ENCODE results near the gene IL36A. TPM values are rescaled to one million over a fixed set of nuclear protein-coding genes. Genes with fewer than 3 reads are reported as not detected.

Gene IL36A
- total and polyA plus RNA-seq, 3 donors from 2014 or later: not detected

- no peak for DNase-seq
- Histone ChIP-seq H3K27me3 (no peaks in the 10 kb centered on the region), H3K4me3 (no peak overlapping the region), H3K27ac (no peak overlapping the region), H3K9me3 (no peaks in the 10 kb centered on the region), H3K36me3 (ENCODE audit: low read depth, missing control alignments) (no peaks in the 10 kb centered on the region), H3K4me1 (no peaks in the 10 kb centered on the region)
- no peak for TF ChIP-seq POLR2A (IDR thresholded peaks at IDR 0.05)
- TF ChIP-seq CTCF (IDR thresholded peaks at IDR 0.05): no peak
- 68 to 85% methylated on average over 1 of the region's 1 CpG for WGBS, 2 donors
- intact Hi-C loops (cut with DNase I; ENCODE audit: low total_unique reads): no loop called here
Observed at GRCh38 chr2:113015042-113015441, 9.8 kb downstream of the IL36A start.

GRCh38 chr2:113015655-113016054 is 10.4 kb downstream of the IL36A start:
- H3K9me3 ChIP-seq: no peaks in the 10 kb centered on the region
- 86 to 87% methylated on average over 2 of the region's 2 CpGs for WGBS, 2 donors
- H3K4me3 ChIP-seq: no peak overlapping the region
- H3K4me1 ChIP-seq: no peaks in the 10 kb centered on the region
- no peaks in the 10 kb centered on the region for H3K36me3 ChIP-seq (ENCODE audit: low read depth, missing control alignments)
- no peak for DNase-seq
- intact Hi-C loops (cut with DNase I; ENCODE audit: low total_unique reads): no loop called here
- no peaks in the 10 kb centered on the region for H3K27me3 ChIP-seq
- H3K27ac ChIP-seq: no peak overlapping the region
- TF ChIP-seq POLR2A (IDR thresholded peaks at IDR 0.05) (no peak), CTCF (IDR thresholded peaks at IDR 0.05) (no peak)

GRCh38 chr2:113018509-113018908 is 13.2 kb downstream of the IL36A start:
- Histone ChIP-seq H3K9me3 (no peaks in the 10 kb centered on the region), H3K4me1 (no peaks in the 10 kb centered on the region), H3K36me3 (ENCODE audit: low read depth, missing control alignments) (no peaks in the 10 kb centered on the region), H3K4me3 (no peak overlapping the region), H3K27me3 (no peaks in the 10 kb centered on the region), H3K27ac (no peak overlapping the region)
- 76 to 86% methylated on average over 3 of the region's 3 CpGs for WGBS, 2 donors
- TF ChIP-seq POLR2A (IDR thresholded peaks at IDR 0.05) (no peak), CTCF (IDR thresholded peaks at IDR 0.05) (no peak)
- no peak for DNase-seq
- intact Hi-C loops (cut with DNase I; ENCODE audit: low total_unique reads): no loop called here

- Histone ChIP-seq H3K36me3 (ENCODE audit: low read depth, missing control alignments) (no peaks in the 10 kb centered on the region), H3K4me1 (no peaks in the 10 kb centered on the region), H3K27ac (no peak overlapping the region), H3K27me3 (no peaks in the 10 kb centered on the region), H3K9me3 (no peaks in the 10 kb centered on the region), H3K4me3 (no peak overlapping the region)
- 71 to 84% methylated on average over 4 of the region's 4 CpGs for WGBS, 2 donors
- DNase-seq: no peak
- intact Hi-C loops (cut with DNase I; ENCODE audit: low total_unique reads): no loop called here
- TF ChIP-seq POLR2A (IDR thresholded peaks at IDR 0.05) (no peak), CTCF (IDR thresholded peaks at IDR 0.05) (no peak)
Observed at GRCh38 chr2:113021312-113021711, 16.1 kb downstream of the IL36A start.

DNA sequence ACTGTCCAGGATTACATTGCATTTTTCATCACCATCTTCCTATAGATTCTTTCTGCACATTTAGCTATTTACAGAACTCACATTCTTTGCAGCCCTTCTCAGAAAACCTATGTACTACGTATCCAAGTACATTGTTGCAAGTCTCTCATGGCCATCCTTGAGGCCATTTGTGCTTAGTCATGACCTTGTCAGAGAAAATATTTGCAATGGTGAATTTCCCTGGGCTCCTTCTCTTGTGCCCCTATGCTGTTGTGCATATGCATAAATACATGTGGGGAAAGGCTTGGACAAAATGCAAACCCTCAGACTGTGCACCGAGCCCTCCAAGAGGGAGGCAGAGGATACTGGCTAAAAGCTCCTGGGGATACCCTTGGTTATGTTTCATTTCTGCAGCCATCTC is 19.5 kb downstream of the IL36A start:
- no peak overlapping the region for H3K4me3 ChIP-seq
- no peaks in the 10 kb centered on the region for H3K36me3 ChIP-seq (ENCODE audit: low read depth, missing control alignments)
- no peaks in the 10 kb centered on the region for H3K9me3 ChIP-seq
- WGBS, 2 donors: 77 to 95% methylated on average over 2 of the region's 2 CpGs
- intact Hi-C loops (cut with DNase I; ENCODE audit: low total_unique reads): no loop called here
- H3K27me3 ChIP-seq: no peaks in the 10 kb centered on the region
- H3K4me1 ChIP-seq: no peaks in the 10 kb centered on the region
- TF ChIP-seq CTCF (IDR thresholded peaks at IDR 0.05) (no peak), POLR2A (IDR thresholded peaks at IDR 0.05) (no peak)
- no peak overlapping the region for H3K27ac ChIP-seq
- DNase-seq: no peak
